ENCODE measurements around the gene KCNJ10.

Gene KCNJ10

DNA sequence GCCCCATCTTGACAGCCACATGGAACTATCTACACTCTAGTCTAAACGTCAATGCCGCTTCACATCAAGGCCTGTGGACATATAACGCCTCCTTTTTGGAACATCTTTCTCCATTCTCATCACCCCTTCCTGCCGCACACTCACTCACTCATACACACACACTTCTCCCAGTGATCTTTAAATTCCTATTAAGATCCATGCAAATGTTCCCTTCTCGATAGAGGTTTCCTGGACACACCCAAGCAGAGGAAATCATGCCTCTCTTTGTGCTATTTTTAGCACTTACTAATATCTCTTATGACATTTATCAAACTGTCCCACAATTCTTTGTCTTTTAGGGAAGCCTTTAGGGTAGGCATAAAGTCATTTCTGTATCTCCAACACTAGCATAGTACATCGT lies 87.7 kb downstream of the KCNJ10 start:
- DNase-seq (ENCODE audit: low read depth, low spot score), result no peak
- TF ChIP-seq, protein P1, sequence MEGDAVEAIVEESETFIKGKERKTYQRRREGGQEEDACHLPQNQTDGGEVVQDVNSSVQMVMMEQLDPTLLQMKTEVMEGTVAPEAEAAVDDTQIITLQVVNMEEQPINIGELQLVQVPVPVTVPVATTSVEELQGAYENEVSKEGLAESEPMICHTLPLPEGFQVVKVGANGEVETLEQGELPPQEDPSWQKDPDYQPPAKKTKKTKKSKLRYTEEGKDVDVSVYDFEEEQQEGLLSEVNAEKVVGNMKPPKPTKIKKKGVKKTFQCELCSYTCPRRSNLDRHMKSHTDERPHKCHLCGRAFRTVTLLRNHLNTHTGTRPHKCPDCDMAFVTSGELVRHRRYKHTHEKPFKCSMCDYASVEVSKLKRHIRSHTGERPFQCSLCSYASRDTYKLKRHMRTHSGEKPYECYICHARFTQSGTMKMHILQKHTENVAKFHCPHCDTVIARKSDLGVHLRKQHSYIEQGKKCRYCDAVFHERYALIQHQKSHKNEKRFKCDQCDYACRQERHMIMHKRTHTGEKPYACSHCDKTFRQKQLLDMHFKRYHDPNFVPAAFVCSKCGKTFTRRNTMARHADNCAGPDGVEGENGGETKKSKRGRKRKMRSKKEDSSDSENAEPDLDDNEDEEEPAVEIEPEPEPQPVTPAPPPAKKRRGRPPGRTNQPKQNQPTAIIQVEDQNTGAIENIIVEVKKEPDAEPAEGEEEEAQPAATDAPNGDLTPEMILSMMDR (IDR thresholded peaks at IDR 0.05; ENCODE audit: low read depth, low read length), result no peak
- H3K4me3 ChIP-seq (ENCODE audit: low read depth, low read length), result no peak overlapping the region
- in situ Hi-C loops (cut with HindIII; ENCODE audit: low sequenced_read_pairs), result no loop called here

DNA sequence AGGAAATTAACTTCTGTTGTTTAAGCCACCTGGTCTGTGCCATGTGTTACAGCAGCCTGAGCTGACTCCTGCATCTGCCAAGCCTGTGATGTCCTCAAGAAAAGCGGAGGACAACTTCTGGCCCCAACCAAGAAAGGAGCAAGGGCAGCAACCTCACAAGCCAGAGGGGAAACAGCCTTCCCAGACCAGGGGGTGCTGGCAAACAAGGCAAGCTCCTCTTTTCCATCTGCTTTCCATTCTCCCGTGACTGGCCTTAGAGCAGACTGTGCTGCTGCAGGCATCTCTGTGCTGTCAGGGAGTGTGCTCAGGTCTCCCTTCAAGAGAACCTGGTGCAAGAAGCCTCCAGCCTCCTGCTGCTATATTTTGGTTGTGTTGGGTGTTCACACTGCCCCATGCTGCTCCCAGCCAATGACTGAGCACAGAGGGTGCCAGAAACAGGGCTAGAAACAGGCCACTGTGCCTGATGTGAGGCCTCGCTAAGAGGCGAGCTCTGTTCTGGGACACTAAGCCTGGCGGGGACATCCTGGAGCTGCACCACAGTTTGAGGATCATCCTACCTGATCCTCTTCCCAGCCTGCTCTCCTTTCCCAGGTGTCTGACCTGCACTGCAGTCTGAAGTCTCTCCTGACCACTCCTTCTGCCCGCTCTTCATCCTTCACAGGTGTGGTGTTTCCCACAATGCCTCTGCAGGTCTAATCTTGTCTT lies 88.5 kb downstream of the KCNJ10 start:
- DNase-seq (ENCODE audit: low read depth, low spot score), result no peak
- in situ Hi-C loops (cut with HindIII; ENCODE audit: low sequenced_read_pairs), result no loop called here
- H3K4me3 ChIP-seq (ENCODE audit: low read depth, low read length), result no peak overlapping the region
- TF ChIP-seq, protein P1 (IDR thresholded peaks at IDR 0.05; ENCODE audit: low read depth, low read length), result no peak

DNA sequence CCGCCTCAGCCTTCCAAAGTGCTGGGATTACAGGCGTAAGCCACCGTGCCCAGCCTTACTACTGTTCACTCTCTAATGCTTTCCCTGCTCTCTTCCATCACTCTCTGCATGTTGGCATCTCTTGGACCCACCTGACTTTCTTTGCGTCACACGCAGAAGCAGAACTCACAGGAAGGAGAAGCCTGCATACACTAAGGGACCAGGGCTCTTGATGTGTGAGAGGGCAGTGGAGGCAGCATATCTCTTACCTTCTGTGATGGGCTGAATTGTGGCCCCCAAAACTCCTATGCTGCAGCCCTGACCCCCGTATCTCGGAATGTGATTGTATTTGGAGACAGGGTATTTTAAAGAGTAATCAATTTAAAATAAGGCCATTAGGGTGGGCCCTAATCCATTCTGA lies 89.2 kb downstream of the KCNJ10 start:
- TF ChIP-seq, protein P1 (IDR thresholded peaks at IDR 0.05; ENCODE audit: low read depth, low read length), result no peak
- no peak overlapping the region for H3K4me3 ChIP-seq (ENCODE audit: low read depth, low read length)
- in situ Hi-C loops (cut with HindIII; ENCODE audit: low sequenced_read_pairs), result no loop called here
- DNase-seq (ENCODE audit: low read depth, low spot score), result no peak

DNA sequence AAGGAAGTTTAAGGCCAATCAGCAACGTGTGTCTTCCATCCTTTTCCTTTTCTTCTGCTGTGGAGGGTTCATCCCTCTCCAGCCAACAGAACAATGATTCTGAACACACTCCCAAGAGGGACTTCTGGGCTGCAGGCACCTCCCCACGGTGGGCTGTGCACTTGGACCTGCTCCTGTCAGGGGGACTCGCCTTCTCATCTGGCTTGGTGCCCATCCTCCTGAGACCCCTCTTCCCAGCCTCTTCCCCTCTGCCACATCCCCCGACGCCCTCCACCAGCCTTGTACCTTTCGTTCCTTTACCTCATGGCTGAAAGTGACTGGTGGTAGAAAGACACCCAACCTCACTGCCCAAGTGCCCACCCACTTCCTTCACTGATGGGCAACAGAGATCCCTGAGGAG lies 89.9 kb downstream of the KCNJ10 start:
- H3K4me3 ChIP-seq (ENCODE audit: low read depth, low read length), result no peak overlapping the region
- in situ Hi-C loops (cut with HindIII; ENCODE audit: low sequenced_read_pairs), result no loop called here
- TF ChIP-seq, protein P1 (IDR thresholded peaks at IDR 0.05; ENCODE audit: low read depth, low read length), result no peak
- DNase-seq (ENCODE audit: low read depth, low spot score), result no peak

DNA sequence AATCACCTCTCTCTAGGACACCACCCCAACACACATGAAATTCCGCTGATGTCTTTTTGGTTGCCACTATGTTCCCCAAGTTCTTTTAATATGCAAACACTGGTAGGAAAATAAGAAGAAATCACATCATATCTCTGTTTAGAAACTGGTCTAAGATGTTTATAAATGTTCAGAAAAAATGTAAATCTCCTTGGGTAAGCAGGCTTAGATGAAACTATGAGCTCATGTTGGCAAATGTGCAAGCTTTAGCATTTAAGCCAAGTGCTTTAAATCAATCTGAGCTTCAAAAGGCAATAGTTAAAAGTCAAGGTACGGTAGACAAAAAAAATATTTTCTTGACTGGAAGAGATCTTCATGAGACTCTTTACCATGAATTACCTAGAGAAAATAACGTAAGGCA lies 90.7 kb downstream of the KCNJ10 start:
- in situ Hi-C loops (cut with HindIII; ENCODE audit: low sequenced_read_pairs), result no loop called here
- no peak overlapping the region for H3K4me3 ChIP-seq (ENCODE audit: low read depth, low read length)
- TF ChIP-seq, protein P1 (IDR thresholded peaks at IDR 0.05; ENCODE audit: low read depth, low read length), result no peak
- DNase-seq (ENCODE audit: low read depth, low spot score), result no peak

DNA sequence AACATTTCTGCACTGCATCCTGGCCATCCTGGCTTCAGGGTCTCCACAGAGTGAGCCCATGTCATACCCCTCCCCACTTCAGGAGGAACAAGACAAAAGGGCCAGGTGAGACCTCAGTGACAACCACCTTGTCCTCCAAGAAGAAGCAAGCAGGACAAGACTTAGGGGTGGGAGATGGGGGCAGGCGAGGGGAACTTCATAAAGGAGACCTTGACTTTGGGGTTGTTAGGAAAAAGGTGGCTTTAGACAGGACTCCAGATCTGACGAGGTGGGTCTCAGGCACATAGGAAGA lies 91.9 kb downstream of the KCNJ10 start:
- no peak for DNase-seq (ENCODE audit: low read depth, low spot score)
- TF ChIP-seq, protein P1 (IDR thresholded peaks at IDR 0.05; ENCODE audit: low read depth, low read length), result no peak
- in situ Hi-C loops (cut with HindIII; ENCODE audit: low sequenced_read_pairs), result no loop called here
- no peak overlapping the region for H3K4me3 ChIP-seq (ENCODE audit: low read depth, low read length)

Measured in astrocyte of the spinal cord (primary cell).